HUES48 (cell line): ENCODE results near the gene ITPR3.

Experiments
- H3K27ac ChIP-seq: one replicate; pipeline ENCODE4 v1.7.0; 2013; ENCODE audit warnings: low read depth, low read length, inconsistent platforms
- H3K27me3 ChIP-seq: 2 replicates; pipeline ENCODE4 v1.6.1; 2013; ENCODE audit warnings: mild to moderate bottlenecking, low read length; ENCODE audit not compliant: control insufficient read depth, insufficient read depth
- H3K36me3 ChIP-seq: 2 replicates; pipeline ENCODE4 v1.6.1; 2013; ENCODE audit warnings: low read length; ENCODE audit not compliant: control insufficient read depth, insufficient read depth
- H3K4me1 ChIP-seq: 2 replicates; pipeline ENCODE4 v1.6.1; 2013; ENCODE audit warnings: mild to moderate bottlenecking, low read length; ENCODE audit not compliant: control insufficient read depth, insufficient read depth
- H3K4me3 ChIP-seq: 2 replicates; pipeline ENCODE4 v1.5.1; 2013; ENCODE audit warnings: mild to moderate bottlenecking, low read depth, low read length
- H3K9ac ChIP-seq: 2 replicates; pipeline ENCODE4 v1.6.1; 2013; ENCODE audit warnings: mild to moderate bottlenecking, low read depth, low read length, moderate library complexity
- H3K9me3 ChIP-seq: 2 replicates; pipeline ENCODE4 v1.6.1; 2013; ENCODE audit warnings: low read length; ENCODE audit not compliant: control insufficient read depth, insufficient read depth

ITPR3 gene

DNA sequence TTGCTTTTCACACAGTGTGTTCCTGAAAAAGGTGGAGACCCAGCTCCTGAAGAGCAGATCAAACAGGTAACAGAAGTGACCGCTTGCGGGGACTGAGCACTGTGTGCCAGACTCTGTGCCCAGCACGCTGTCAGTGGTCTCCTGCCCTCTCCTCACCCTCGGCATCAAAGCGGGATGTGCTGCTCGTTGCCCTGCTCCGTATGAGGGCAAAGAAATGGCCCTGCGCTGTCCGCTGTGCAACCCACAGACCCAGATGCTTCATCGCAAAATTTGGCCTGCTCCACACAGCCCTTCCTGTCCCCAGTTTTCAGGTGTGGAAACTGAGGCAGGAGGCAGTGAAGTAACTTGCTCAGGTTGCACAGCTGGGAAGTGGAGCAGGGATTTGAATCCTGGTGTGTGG, 76.7 kb downstream of the ITPR3 start:
- H3K9me3 ChIP-seq, result no peaks in the 10 kb centered on the region
- no peak overlapping the region for H3K4me3 ChIP-seq
- peaks cover 80% of the 10 kb centered on the region for H3K36me3 ChIP-seq
- no peak overlapping the region for H3K9ac ChIP-seq
- H3K27me3 ChIP-seq, result no peaks in the 10 kb centered on the region
- H3K27ac ChIP-seq, result no peak overlapping the region
- peaks cover 6% of the 10 kb centered on the region; the same call in 1 of the 2 replicates for H3K4me1 ChIP-seq

DNA sequence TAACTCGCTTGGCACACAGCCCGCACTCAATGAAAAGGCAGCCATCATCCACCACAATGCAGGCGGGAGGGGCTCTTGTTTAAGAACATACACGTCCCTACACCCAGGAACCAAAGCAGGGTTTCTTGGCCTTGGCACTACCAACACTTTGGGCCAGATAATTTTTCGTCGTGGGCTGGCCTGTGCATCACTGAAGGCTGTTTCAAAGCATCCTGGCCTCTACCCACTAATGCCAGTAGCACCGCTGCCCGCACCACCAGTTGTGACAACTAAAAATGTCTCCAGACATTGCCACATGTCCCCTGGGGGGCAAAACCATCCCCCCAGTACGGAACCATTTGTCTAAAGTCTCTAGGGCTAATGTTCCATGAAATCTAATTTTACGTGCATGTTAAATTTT, 77.4 kb downstream of the ITPR3 start:
- Histone ChIP-seq H3K4me3 (no peak overlapping the region), H3K27ac (no peak overlapping the region), H3K27me3 (no peaks in the 10 kb centered on the region), H3K9ac (no peak overlapping the region), H3K36me3 (peaks cover 74% of the 10 kb centered on the region), H3K9me3 (no peaks in the 10 kb centered on the region), H3K4me1 (peaks cover 6% of the 10 kb centered on the region; the same call in 1 of the 2 replicates)

DNA sequence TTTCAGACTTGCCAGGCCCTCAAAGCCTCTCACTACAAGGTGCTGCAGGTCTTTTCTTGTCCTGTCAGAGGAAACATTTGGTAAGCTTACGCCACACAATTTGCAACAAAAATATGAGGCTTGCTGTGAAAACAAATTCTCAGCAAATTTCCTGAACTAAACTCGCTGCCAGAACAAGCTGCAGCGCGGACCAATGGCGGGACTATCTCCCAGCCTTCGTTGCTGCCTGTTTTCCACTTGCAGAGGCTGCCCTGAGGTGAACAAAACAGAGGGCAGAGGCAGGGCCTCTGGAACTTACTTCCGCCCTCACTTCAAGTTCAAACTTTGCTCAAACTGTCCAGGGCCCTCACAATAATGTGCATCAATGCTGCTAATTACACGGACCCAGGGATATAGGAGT, 78.0 kb downstream of the ITPR3 start:
- no peak overlapping the region for H3K9ac ChIP-seq
- H3K27ac ChIP-seq, result no peak overlapping the region
- H3K27me3 ChIP-seq, result no peaks in the 10 kb centered on the region
- peaks cover 6% of the 10 kb centered on the region; the same call in 1 of the 2 replicates for H3K4me1 ChIP-seq
- H3K36me3 ChIP-seq, result peaks cover 69% of the 10 kb centered on the region
- H3K4me3 ChIP-seq, result no peak overlapping the region
- no peaks in the 10 kb centered on the region for H3K9me3 ChIP-seq

DNA sequence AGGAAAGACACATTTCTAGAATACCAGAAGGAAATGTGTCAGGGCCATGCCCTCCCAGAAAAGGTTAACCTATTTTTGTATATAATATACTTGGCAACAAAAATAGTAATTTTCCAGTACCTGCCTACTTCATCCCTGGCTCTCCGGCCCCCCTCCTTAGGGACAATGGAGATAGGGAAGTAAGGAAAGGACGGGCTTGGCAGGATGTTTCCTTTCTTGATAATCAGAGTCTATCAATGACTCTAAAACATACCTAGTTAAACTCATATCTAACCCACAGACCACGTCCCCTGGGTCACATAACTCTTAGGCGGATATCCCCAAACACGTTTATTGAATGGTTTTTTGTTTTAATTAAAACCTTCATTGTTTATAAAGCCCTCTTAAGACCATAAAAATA, 78.6 kb downstream of the ITPR3 start:
- no peak overlapping the region for H3K9ac ChIP-seq
- peaks cover 66% of the 10 kb centered on the region for H3K36me3 ChIP-seq
- peaks cover 6% of the 10 kb centered on the region; the same call in 1 of the 2 replicates for H3K4me1 ChIP-seq
- no peak overlapping the region for H3K27ac ChIP-seq
- H3K27me3 ChIP-seq, result no peaks in the 10 kb centered on the region
- H3K9me3 ChIP-seq, result no peaks in the 10 kb centered on the region
- no peak overlapping the region for H3K4me3 ChIP-seq

DNA sequence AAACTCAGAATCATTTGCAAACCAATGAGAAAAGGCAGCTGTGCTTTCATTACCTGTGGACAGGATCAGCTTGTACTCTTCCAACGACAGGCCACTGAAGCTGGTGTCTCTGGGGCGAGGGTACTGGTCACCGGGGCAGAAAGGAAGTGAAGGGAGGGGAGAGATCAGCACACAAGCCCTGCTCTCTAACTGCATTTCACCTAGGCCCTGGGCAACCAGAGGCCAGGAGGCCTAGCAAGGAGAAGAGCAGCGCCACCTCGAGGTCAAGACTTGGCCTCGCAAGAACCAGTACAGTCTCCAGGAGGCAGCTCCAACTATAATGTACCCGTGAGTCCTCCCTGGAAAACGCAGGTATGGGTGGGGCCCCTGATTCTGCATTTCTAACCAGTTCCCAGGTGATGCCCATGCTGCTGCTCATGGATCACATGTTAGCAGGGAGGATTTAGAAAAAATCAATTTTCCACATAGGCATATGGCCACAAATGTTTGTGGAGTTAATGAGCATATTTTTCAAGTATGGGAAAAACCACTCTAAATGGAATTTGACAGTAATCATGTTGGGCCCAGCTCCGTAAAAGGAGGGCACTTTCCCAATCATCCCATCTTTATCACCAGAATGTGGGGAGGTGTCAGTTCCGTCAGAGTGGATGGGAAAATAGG, 79.4 kb downstream of the ITPR3 start:
- peaks cover 58% of the 10 kb centered on the region for H3K36me3 ChIP-seq
- no peaks in the 10 kb centered on the region for H3K9me3 ChIP-seq
- H3K9ac ChIP-seq, result no peak overlapping the region
- H3K4me1 ChIP-seq, result peaks cover 6% of the 10 kb centered on the region; the same call in 1 of the 2 replicates
- H3K27me3 ChIP-seq, result no peaks in the 10 kb centered on the region
- no peak overlapping the region for H3K4me3 ChIP-seq
- no peak overlapping the region for H3K27ac ChIP-seq

DNA sequence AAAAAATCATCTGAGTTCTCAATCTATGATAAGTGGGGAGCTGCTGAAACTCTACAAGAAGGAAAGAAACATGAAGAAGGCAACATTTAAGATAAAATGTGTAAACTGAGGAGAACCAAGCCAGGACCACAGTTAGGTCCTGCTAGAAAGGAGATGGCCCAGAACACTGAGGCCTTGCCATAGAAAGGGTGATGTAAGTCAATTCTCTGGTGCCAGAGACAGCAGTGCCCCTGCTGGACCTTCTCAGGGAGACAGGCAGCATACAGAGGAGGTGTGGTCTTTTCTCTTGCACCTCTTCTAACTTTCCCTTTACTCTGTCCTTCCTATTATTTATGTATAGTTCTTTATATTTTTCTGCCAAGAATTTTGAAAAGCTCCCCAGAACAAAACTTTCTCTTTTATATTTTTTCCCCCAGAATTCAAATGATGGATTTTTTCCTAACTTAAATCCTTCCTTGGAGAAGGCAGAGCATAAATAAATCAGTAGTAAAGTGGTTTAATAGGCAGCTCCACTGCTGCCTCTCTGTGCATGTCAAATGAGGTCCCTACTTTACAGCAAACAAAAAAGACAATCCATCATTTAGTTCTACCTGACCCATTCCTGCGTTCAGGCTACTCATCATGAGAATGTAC, 81.3 kb downstream of the ITPR3 start:
- no peak overlapping the region for H3K27ac ChIP-seq
- H3K9me3 ChIP-seq, result no peaks in the 10 kb centered on the region
- H3K4me1 ChIP-seq, result 0 out of 2 replicates have a peak, but pooled peaks cover 8% of the 10 kb centered on the region
- H3K9ac ChIP-seq, result no peak overlapping the region
- no peak overlapping the region for H3K4me3 ChIP-seq
- H3K27me3 ChIP-seq, result no peaks in the 10 kb centered on the region
- H3K36me3 ChIP-seq, result peaks cover 39% of the 10 kb centered on the region

DNA sequence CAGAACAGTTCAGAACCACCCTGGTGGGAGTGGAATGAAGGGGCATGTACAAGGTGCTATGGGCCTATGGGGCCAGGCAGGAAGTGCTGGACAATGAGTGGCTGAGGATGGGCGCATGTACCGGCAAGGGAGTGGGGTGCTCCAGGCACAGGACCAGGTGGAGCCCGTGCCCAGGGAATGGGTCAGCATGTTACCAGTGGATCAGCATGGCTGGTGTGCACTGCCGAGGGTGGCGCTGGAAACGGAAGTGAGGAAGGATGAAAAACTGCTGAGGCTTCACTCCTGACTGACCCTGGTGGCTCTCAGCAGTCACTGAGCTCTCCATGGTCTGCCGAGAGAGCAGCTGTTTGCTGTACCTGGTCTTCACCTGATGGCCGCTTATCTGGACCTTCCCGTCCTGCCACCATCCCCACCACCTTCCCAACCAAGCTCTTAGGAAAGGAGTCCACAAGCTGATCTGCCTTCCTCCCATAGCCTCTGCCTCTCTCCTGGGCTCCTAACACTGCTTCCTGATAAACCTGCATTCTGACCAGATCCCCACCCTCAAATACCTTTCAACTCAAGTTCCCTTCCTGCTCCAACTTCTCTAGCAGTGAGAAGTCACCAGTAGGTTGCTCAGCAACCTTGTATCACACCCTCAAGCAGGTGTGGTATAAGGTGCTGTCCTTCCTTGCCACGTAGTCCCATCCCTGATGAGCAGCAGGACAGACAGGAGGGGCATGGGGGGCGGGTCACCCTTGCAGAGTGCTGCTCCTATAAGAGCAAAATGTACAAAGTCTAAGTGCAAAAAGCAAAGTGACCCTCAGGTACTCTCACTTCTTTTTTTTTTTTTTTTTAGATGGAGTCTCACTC, 83.3 kb downstream of the ITPR3 start:
- no peak overlapping the region for H3K27ac ChIP-seq
- H3K4me3 ChIP-seq, result no peak overlapping the region
- H3K36me3 ChIP-seq, result peaks cover 39% of the 10 kb centered on the region
- no peak overlapping the region for H3K9ac ChIP-seq
- H3K4me1 ChIP-seq, result 0 out of 2 replicates have a peak, but pooled peaks cover 6% of the 10 kb centered on the region
- no peaks in the 10 kb centered on the region for H3K9me3 ChIP-seq
- no peaks in the 10 kb centered on the region for H3K27me3 ChIP-seq

DNA sequence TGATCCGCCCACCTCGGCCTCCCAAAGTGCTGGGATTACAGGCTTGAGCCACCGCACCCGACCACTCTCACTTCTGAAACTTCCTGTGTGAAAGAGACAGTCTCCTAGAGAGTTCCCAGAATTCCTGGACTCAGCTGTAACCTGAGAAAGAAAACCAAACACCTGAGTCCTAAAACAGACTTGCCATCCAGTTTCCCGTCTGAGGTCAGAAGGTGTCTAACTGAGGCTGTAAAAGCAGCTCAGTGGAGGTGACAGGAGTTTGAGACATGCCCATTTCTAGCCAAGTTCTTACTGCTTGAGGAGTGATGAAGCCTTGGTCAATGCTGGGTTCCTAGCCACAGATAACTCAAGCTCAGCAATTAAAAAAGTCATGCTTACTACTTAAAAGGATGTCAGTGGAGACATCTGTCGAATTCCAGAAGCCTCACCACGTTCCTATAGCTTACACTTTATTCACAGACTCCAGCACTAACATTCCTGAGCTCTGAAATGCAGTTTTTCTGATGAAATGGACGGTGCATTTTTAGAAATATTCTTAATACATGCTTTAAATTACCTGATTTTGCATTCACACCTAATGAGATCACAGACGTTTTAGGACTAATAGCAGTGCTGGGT, 84.3 kb downstream of the ITPR3 start:
- H3K36me3 ChIP-seq, result peaks cover 40% of the 10 kb centered on the region
- H3K4me3 ChIP-seq, result no peak overlapping the region
- H3K9me3 ChIP-seq, result no peaks in the 10 kb centered on the region
- no peaks in the 10 kb centered on the region for H3K27me3 ChIP-seq
- H3K4me1 ChIP-seq, result 0 out of 2 replicates have a peak, but pooled peaks cover 6% of the 10 kb centered on the region
- H3K27ac ChIP-seq, result no peak overlapping the region
- no peak overlapping the region for H3K9ac ChIP-seq

DNA sequence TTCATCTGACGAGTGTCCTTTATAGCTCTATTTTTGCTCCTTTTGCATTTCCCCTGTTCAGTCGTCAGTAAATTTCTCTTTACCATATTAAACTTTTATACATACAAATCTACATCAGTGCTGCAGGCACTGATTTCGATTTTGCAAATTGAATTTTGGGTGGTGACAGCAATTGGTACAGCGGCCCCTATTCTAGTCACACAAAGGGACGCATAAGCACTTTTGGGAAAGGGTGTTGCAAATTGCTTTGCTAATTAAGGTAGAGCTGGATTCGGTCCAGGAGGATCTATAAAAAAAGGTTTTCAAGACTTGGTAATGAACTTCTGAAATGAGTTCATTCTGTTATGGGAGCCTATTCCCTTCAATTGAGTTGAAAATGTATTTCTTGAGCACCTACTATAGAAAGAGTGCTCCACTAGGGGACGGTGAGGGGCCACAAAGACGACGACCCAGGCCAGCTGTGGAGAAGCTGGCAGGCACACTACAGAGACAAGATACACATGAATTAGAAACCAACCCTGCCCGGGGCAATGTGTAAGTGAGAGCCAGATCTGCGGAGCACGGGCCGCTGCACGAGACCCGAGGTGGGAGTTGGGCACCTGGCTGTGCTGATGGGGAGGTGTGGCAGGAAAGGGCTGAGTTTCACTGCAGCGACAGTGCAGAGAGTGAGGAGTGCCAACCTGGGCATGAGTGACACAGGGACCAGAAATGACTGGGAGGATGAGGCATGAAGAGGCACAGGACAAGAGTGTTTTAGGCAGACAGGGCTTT, 85.0 kb downstream of the ITPR3 start:
- H3K27ac ChIP-seq, result no peak overlapping the region
- H3K36me3 ChIP-seq, result peaks cover 37% of the 10 kb centered on the region
- H3K4me3 ChIP-seq, result no peak overlapping the region
- no peaks in the 10 kb centered on the region for H3K27me3 ChIP-seq
- peaks cover 12% of the 10 kb centered on the region; the same call in 1 of the 2 replicates for H3K4me1 ChIP-seq
- no peaks in the 10 kb centered on the region for H3K9me3 ChIP-seq
- H3K9ac ChIP-seq, result no peak overlapping the region

DNA sequence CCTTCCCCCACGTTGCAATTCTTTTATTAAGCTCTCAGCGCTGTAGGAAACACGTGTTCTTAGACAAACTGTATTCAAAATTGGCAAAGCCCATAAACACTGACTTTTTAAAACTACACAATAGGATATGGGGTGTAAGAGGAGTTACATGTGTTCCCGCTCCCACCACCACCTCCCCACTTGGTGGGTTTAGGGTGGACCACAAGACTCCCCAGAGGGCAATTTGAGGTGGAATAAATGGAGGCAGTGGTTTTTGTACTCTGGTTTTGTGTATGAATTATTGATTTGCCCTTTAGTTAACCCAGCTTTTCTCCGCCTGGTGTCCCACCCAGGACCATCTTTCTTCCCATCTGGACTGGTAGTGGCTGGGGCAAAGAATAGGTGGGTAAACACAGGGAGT, 86.6 kb downstream of the ITPR3 start:
- H3K4me3 ChIP-seq, result no peak overlapping the region
- H3K4me1 ChIP-seq, result peaks cover 15% of the 10 kb centered on the region; the same call in 1 of the 2 replicates
- no peaks in the 10 kb centered on the region for H3K9me3 ChIP-seq
- no peaks in the 10 kb centered on the region for H3K27me3 ChIP-seq
- peaks cover 35% of the 10 kb centered on the region for H3K36me3 ChIP-seq
- no peak overlapping the region for H3K9ac ChIP-seq
- no peak overlapping the region for H3K27ac ChIP-seq
